Osteoblast (primary cell): ENCODE data around the gene TMTC2. TPM values are rescaled to one million over a fixed set of nuclear protein-coding genes. Genes with fewer than 3 reads are reported as not detected.

Source experiments
- DNase-seq: peaks from one replicate; pipeline ENCODE4 v3.0.0; 2011; ENCODE audit warnings: low spot score, mixed read lengths; ENCODE audit not compliant: insufficient read length; ENCODE audit errors: missing footprints
- H2AFZ ChIP-seq: 2 replicates; pipeline ENCODE4 v1.6.0; 2011; ENCODE audit warnings: mild to moderate bottlenecking, low read length
- H3K27ac ChIP-seq: 2 replicates; pipeline ENCODE4 v1.5.1; 2011; ENCODE audit warnings: mild to moderate bottlenecking, low read depth, low read length, moderate library complexity
- H3K27me3 ChIP-seq: 2 replicates; pipeline ENCODE4 v1.6.0; 2012; ENCODE audit warnings: mild to moderate bottlenecking, control low read depth, inconsistent platforms, low read length, moderate library complexity; ENCODE audit not compliant: insufficient read depth
- H3K36me3 ChIP-seq: 2 replicates; pipeline ENCODE4 v1.5.1; 2011; ENCODE audit warnings: mild to moderate bottlenecking, low read length, control low read depth, moderate library complexity; ENCODE audit not compliant: insufficient read depth
- H3K4me1 ChIP-seq: 2 replicates; pipeline ENCODE4 v1.5.1; 2011; ENCODE audit warnings: mild to moderate bottlenecking, low read length, control low read depth, moderate library complexity; ENCODE audit not compliant: insufficient read depth
- H3K4me2 ChIP-seq: 2 replicates; pipeline ENCODE4 v1.6.0; 2011; ENCODE audit warnings: mild to moderate bottlenecking, low read length; ENCODE audit not compliant: insufficient read depth
- H3K4me3 ChIP-seq: fragments of 200-600 bp; sonication (generic); 3 replicates; pipeline ENCODE4 v1.5.1; 2012; ENCODE audit warnings: mild to moderate bottlenecking, low read length, inconsistent platforms; ENCODE audit not compliant: insufficient read depth
- H3K79me2 ChIP-seq: 2 replicates; pipeline ENCODE4 v1.6.0; 2012; ENCODE audit warnings: mild to moderate bottlenecking, low read length, control low read depth, inconsistent platforms; ENCODE audit not compliant: insufficient read depth
- H3K9me3 ChIP-seq: 2 replicates; pipeline ENCODE4 v1.5.1; 2011; ENCODE audit warnings: low read depth, low read length, control low read depth
- H4K20me1 ChIP-seq: 2 replicates; pipeline ENCODE4 v1.6.0; 2012; ENCODE audit warnings: mild to moderate bottlenecking, low read length, control low read depth; ENCODE audit not compliant: insufficient read depth
- CTCF ChIP-seq: IDR thresholded peaks from 2 replicates; pipeline ENCODE4 v1.5.1; 2011; ENCODE audit warnings: mild to moderate bottlenecking, low read depth, low read length, moderate library complexity; ENCODE audit errors: extremely low read depth
- total RNA-seq: library from RNA; depleted of rRNA; stranded (reverse); fragments of >200 nt; gene quantifications from 2 replicates; pipeline ENCODE4 v1.2.3, GENCODE V29; 2012

The TMTC2 gene
- total RNA-seq, 1 donor: 2.5 TPM

- DNase-seq: no peak
- no peak overlapping the region for H3K4me3 ChIP-seq
- H3K9me3 ChIP-seq: no peaks in the 10 kb centered on the region
- H2AFZ ChIP-seq: no peak overlapping the region
- no peaks in the 10 kb centered on the region for H3K36me3 ChIP-seq
- H3K79me2 ChIP-seq: no peaks in the 10 kb centered on the region
- H3K27me3 ChIP-seq: no peaks in the 10 kb centered on the region
- no peak overlapping the region for H3K4me2 ChIP-seq
- H3K27ac ChIP-seq: no peak overlapping the region
- no peaks in the 10 kb centered on the region for H3K4me1 ChIP-seq
- H4K20me1 ChIP-seq: no peaks in the 10 kb centered on the region
- TF ChIP-seq CTCF: no peak
Measured at GRCh38 chr12:82725741-82726140, 39.0 kb downstream of the TMTC2 start.

GRCh38 chr12:82727886-82728285 lies 41.2 kb downstream of the TMTC2 start:
- no peak for DNase-seq
- H4K20me1 ChIP-seq: no peaks in the 10 kb centered on the region
- TF ChIP-seq CTCF: no peak

GRCh38 chr12:82728710-82729109 lies 42.0 kb downstream of the TMTC2 start:
- Histone ChIP-seq H3K4me3 (no peak overlapping the region), H3K27ac (no peak overlapping the region), H2AFZ (no peak overlapping the region), H3K4me1 (no peaks in the 10 kb centered on the region), H3K4me2 (no peak overlapping the region), H3K36me3 (no peaks in the 10 kb centered on the region), H3K9me3 (no peaks in the 10 kb centered on the region), H4K20me1 (no peaks in the 10 kb centered on the region), H3K79me2 (no peaks in the 10 kb centered on the region), H3K27me3 (no peaks in the 10 kb centered on the region)
- no peak for DNase-seq
- no peak for TF ChIP-seq CTCF

More at GRCh38 chr12:82727886-82728285, 41.2 kb downstream of the TMTC2 start:
- H2AFZ ChIP-seq: no peak overlapping the region
- H3K27ac ChIP-seq: no peak overlapping the region
- no peak overlapping the region for H3K4me3 ChIP-seq
- no peak overlapping the region for H3K4me2 ChIP-seq
- no peaks in the 10 kb centered on the region for H3K79me2 ChIP-seq
- H3K4me1 ChIP-seq: no peaks in the 10 kb centered on the region
- H3K36me3 ChIP-seq: no peaks in the 10 kb centered on the region
- no peaks in the 10 kb centered on the region for H3K9me3 ChIP-seq
- no peaks in the 10 kb centered on the region for H3K27me3 ChIP-seq

GRCh38 chr12:82730953-82731459 lies 44.3 kb downstream of the TMTC2 start:
- no peak for TF ChIP-seq CTCF
- H2AFZ ChIP-seq: no peak overlapping the region
- no peaks in the 10 kb centered on the region for H3K27me3 ChIP-seq
- H3K27ac ChIP-seq: no peak overlapping the region
- no peaks in the 10 kb centered on the region for H4K20me1 ChIP-seq
- no peaks in the 10 kb centered on the region for H3K9me3 ChIP-seq
- peak; percentile 69 for DNase-seq
- H3K4me3 ChIP-seq: no peak overlapping the region
- no peak overlapping the region for H3K4me2 ChIP-seq
- H3K79me2 ChIP-seq: no peaks in the 10 kb centered on the region
- no peaks in the 10 kb centered on the region for H3K36me3 ChIP-seq
- H3K4me1 ChIP-seq: no peaks in the 10 kb centered on the region
